GM19395 (cell line): Measurements from ENCODE around the gene DYRK3.

Source experiments
- ATAC-seq: cut with Tn5 transposase; IDR thresholded peaks from one replicate; pipeline ENCODE4 v1.9.1; 2021; ENCODE audit warnings: mild to moderate bottlenecking, moderate library complexity; ENCODE audit not compliant: unreplicated experiment

DYRK3 gene

DNA sequence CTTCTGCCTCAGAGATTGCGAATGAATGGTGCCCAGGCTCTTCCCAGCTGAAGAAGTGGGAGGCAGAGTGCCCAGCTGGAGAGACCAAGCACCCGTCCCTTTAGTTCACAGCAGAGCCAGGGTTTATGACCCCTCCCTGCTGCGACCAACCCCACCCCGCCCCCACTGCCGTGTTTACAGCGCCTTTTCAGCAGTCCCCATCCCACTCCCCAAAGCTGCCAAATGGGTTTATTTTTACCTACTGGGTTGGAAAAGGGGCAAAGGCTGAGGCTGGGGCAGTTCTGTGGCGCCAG is 23.6 kb downstream of the DYRK3 start:
- ATAC-seq, result no peak

DNA sequence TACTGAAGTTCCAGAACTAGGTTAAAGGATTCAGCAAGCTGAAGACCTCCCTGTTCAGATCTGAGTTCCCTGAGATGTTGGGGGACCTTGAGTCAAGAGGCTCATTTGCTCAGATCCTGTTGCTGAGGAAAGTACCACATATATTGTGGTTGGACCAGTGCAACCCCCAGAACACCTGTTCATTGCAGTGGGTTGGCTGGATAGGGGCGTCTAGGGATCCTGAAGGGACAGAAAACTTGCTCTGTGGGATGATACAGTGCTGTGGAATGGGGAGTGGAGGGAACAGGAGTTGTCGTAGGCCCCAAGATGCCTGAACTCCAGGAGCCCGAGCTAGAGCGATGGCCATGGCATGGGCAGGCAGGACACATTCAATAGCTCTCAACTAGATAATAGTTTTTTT is 24.8 kb downstream of the DYRK3 start:
- no peak for ATAC-seq

DNA sequence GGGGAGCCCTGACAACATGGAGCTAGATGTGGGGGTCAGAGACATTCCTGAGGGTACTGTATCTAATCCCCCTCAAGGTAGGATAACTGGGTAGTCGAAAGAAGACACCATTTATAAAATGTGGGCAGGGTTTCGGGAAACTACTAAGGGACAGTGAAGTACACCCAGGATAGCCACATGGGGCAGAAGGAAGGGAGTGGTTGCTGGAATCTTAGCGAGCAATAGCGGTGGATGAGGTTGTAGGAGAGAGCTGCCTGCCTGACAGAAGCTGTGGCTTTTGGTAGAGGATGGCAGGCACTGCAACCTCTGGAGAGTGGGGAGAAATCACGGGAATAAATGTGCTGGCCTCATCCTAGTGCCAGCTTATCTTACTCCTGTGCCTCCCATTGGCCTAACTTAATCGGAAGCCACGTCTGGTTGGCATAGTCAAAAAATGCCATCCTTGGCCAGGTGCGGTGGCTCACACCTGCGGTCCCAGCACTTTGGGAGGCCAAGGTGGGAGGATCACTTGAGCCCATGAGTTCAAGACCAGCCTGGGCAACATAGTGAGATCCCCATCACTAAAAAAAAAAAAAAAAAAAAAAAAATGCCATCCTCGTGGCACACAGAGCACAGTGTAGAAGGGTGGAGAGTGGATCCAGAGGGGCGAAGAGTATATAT is 26.0 kb downstream of the DYRK3 start:
- ATAC-seq, result no peak

GRCh38 chr1:206662396-206663092 is 27.2 kb downstream of the DYRK3 start:
- ATAC-seq, result no peak

- no peak for ATAC-seq
Observed at GRCh38 chr1:206663362-206663761, 28.0 kb downstream of the DYRK3 start.

- peak; percentile 76 for ATAC-seq
Observed at GRCh38 chr1:206663832-206664652, 28.7 kb downstream of the DYRK3 start.

DNA sequence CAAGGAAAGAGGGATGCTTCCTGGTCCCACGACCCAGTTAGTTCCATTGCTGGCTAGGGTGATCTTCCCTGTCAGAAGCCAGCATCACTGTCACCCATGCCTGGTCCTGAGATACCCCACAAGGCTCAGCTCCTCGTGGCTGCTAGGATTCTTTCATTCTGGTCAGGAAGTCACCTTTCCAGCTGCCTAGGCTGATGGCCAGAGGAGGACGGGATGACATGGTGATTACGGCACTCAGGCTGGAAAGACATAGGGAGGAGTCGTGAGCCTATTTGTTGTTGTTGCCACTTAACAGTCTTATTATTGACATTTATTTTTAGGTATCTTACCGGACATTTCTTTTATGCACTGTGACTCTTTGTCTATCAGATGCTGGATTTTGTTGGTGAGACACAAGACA is 29.4 kb downstream of the DYRK3 start:
- no peak for ATAC-seq

DNA sequence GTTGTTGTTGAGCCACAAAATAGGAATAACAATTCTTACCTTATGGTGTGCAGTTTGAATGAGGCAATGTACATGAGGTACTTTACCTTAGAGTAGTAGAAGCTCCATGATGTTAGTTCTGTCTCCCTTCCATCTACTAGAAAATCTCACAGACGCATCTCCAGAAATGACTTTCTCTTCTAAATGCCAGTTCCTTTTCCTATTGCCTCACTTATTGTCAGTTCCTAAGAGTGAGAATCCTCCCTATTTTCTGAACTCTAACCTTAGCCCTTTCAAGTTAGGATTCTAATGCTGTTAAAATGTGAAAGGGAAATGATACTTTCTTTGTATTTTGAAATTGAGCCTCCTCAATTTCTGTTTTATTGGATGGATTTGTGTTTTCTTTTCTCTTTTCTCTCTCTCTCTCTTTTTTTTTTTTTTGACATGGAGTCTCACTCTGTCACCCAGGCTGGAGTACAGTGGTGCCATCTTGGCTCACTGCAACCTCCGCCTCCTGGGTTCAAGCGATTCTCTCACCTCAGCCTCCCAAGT is 30.8 kb downstream of the DYRK3 start:
- ATAC-seq, result no peak

GRCh38 chr1:206666954-206667665 is 31.8 kb downstream of the DYRK3 start:
- no peak for ATAC-seq

DNA sequence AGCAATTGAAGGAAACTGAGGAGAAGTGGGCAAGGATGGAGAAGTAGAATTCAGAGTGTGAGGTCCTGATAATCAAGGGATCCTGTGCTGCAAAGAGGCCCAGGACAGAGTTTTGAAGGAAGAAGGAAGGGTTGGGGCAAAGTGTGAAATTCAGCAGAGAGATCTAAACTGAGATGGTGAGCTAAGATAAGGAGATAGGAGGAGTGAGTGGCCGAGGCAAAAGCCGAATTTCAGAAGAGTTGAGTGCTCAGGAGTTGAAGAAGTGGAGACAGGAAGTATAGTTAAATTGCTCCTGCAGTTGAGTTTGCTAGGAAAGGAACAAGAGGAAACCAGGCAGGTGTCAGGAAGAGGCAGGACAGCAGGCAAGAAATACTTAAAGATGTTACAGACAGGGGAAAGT is 33.0 kb downstream of the DYRK3 start:
- no peak for ATAC-seq

DNA sequence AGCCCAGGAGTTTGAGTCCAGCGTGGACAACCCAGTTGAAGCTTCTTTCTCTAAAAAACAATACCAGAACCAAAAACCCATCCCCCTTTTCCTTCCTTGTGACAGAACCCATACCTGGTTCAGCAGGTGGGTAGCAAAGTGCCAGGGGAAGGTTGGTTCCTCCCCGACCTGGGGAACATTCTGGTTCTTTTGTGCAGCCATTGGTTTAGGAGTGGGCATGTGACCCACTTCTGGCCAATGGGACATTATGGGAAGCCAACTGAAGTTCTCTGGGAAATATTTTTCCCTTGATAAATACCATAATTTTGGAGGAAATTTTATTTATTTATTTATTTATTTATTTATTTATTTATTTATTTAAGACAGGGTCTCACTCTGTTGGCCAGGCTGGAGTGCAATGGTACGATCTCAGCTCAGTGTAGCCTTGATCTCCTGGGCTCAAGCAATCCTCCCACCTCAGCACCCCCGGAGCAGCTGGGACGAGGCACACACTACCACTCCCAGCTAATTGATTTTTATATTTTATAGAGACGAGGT is 33.6 kb downstream of the DYRK3 start:
- no peak for ATAC-seq

DNA sequence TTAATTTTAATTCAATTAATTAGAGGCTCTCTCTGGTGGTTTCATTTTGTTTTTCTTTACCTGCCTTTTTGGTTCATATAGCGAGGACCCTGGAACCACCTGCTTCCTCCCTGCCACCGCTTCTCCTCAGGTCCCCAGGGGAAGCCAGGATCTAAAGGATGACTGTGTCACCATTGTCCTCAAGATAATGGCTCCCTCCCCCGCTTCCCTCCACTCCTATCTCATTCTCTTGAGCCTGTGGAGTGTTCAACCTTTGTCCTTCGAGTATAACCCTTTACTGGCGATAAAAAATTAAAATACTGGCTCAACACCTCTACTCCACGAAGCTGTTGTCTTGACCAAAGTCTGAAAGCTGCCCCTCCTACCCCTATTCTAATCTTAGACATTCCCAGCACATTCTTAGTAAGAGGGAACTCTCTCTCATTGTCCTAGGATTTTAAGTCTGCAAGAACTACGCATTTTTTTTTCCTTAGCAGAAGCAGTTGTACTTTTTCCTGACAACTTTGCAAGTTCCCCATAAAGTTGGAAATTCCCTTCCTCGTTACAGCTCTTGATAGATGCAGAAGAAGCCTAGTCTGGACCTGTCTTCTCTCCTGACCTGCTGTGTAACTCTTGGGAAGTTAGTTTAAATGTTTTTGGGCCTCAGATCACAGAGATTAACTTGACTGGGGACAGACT is 36.8 kb downstream of the DYRK3 start:
- ATAC-seq, result no peak

- ATAC-seq, result no peak
Observed at GRCh38 chr1:206672844-206673758, 37.8 kb downstream of the DYRK3 start.

DNA sequence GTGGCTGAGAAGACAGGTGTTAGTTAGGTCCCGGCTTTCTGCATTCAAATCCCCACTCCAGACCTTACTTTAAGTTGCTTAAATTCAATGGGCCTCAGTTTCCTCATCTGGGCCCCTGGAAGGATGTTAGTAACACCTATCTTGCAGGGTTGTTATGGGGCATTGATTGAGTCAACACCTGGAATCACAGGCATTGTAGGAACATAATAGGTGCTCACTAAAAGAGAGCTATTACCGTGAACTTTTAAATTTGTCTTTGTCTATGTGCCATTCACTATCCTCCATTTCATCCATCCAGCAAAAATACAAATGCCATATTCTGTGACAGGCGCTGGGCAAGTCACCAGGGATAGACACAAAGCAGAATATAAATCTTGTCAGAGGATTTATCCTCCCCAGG is 38.9 kb downstream of the DYRK3 start:
- ATAC-seq, result no peak

- ATAC-seq, result no peak
Observed at GRCh38 chr1:206674745-206675175, 39.4 kb downstream of the DYRK3 start.

DNA sequence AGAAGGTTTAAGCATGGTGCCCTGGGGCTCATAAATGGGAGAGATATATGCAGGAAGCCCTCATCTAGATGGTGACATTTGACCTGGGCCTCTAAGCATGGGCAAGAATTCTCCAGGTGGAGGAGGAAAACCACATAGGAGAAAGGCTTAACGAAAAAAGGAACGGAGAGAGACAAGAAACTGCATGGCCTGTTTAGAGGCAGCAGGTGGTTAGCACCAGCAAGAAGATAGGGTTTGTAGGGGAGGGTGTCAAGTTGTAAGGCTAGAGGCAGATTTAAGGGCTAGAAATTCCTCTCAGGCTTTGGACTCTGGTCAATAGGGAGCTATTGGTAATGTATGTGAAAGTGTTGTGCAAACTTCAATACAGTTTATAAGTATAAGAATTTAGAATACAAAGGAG is 41.2 kb downstream of the DYRK3 start:
- ATAC-seq, result no peak

GRCh38 chr1:206678490-206678889 is 43.2 kb downstream of the DYRK3 start:
- peak; percentile 45 for ATAC-seq

GRCh38 chr1:206679738-206680211 is 44.4 kb downstream of the DYRK3 start:
- peak; percentile 82 for ATAC-seq

- ATAC-seq, result no peak
Observed at GRCh38 chr1:206680279-206680678, 44.9 kb downstream of the DYRK3 start.
